ENCODE data around the gene ITGB6.
"Not testable (repeated sequence)": the region's sequence is repeated elsewhere in the genome, so short reads cannot be mapped to it uniquely, and the experiment has no call there.

The ITGB6 gene

DNA sequence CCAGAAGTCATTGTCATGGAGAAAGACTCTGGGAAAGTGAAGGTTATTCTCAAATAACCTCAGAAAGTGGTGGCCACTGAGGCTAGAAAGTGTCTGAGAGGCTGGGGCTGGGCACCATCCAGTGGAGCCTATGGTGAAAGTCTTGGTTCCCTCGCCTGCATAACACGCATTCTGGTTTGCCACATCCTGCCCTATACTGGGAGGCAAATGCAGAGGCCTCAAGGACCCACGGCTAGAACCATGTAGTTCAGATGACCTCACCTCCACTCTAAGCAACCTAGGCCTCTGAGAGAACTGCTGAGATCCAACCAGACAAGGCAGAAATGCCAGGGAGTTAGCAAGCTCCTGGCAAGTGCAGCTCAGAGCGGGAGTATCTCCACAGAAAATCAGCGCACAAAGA is 5.1 kb downstream of the ITGB6 start:
- DNase-seq (peak; percentile 70), ATAC-seq (ENCODE audit: insufficient read depth, low read depth) (peak; percentile 95)
- Histone ChIP-seq H3K27ac (ENCODE audit: low read length) (peak overlapping the region; percentile 21; the same call in 1 of the 2 replicates), H3K4me2 (ENCODE audit: insufficient read depth, low read length) (no peak overlapping the region), H3K36me3 (ENCODE audit: insufficient read depth, low read length) (no peaks in the 10 kb centered on the region), H4K20me1 (ENCODE audit: insufficient read depth, low read length) (no peaks in the 10 kb centered on the region), H3K27me3 (ENCODE audit: insufficient read depth, low read length, poor library complexity) (no peaks in the 10 kb centered on the region), H3K9me3 (ENCODE audit: insufficient read depth, low read length, severe bottlenecking) (no peaks in the 10 kb centered on the region), H3K4me3 (ENCODE audit: low read depth in 1 of 2, low read length in 2 of 2) (no peak overlapping the region), H2AFZ (ENCODE audit: low read depth, low read length) (no peak overlapping the region), H3K9ac (ENCODE audit: low read depth, low read length) (no peak overlapping the region), H3K4me1 (ENCODE audit: insufficient read depth, low read length) (peaks cover 21% of the 10 kb centered on the region), H3K79me2 (ENCODE audit: insufficient read depth, low read length) (no peaks in the 10 kb centered on the region)
- no peak for TF ChIP-seq EZH2 (IDR thresholded peaks at IDR 0.05; ENCODE audit: borderline replicate concordance, low read depth, low read length, severe bottlenecking)
- TF ChIP-seq, protein P1, sequence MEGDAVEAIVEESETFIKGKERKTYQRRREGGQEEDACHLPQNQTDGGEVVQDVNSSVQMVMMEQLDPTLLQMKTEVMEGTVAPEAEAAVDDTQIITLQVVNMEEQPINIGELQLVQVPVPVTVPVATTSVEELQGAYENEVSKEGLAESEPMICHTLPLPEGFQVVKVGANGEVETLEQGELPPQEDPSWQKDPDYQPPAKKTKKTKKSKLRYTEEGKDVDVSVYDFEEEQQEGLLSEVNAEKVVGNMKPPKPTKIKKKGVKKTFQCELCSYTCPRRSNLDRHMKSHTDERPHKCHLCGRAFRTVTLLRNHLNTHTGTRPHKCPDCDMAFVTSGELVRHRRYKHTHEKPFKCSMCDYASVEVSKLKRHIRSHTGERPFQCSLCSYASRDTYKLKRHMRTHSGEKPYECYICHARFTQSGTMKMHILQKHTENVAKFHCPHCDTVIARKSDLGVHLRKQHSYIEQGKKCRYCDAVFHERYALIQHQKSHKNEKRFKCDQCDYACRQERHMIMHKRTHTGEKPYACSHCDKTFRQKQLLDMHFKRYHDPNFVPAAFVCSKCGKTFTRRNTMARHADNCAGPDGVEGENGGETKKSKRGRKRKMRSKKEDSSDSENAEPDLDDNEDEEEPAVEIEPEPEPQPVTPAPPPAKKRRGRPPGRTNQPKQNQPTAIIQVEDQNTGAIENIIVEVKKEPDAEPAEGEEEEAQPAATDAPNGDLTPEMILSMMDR (IDR thresholded peaks at IDR 0.05; ENCODE audit: borderline replicate concordance, extremely low read depth, low read length, poor library complexity, severe bottlenecking) = no peak

DNA sequence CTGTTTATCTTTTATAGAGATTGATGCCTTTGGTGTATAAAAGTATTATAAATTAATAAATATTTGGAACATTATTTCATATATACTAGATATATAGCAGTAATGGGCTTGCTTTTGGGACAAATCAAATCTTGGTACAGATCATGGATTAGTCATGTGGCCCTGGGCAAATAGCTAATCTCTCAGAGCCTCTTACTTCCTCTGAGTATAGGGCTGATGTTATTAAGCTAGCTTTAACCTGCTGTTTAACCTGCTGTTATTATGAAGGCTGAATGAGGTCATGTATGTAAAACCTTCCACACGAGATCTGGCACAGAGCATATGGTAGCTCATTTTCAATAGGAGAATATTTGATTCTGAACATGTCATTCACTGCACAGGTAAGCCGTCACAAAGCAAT is 5.7 kb downstream of the ITGB6 start:
- TF ChIP-seq, protein P1 (IDR thresholded peaks at IDR 0.05; ENCODE audit: borderline replicate concordance, extremely low read depth, low read length, poor library complexity, severe bottlenecking) = no peak
- no peak for TF ChIP-seq EZH2 (IDR thresholded peaks at IDR 0.05; ENCODE audit: borderline replicate concordance, low read depth, low read length, severe bottlenecking)
- Histone ChIP-seq H3K27ac (ENCODE audit: low read length) (peak overlapping the region; percentile 21; the same call in 1 of the 2 replicates), H3K9me3 (ENCODE audit: insufficient read depth, low read length, severe bottlenecking) (no peaks in the 10 kb centered on the region), H3K36me3 (ENCODE audit: insufficient read depth, low read length) (no peaks in the 10 kb centered on the region), H4K20me1 (ENCODE audit: insufficient read depth, low read length) (no peaks in the 10 kb centered on the region), H3K4me3 (ENCODE audit: low read depth in 1 of 2, low read length in 2 of 2) (no peak overlapping the region), H3K4me2 (ENCODE audit: insufficient read depth, low read length) (no peak overlapping the region), H3K9ac (ENCODE audit: low read depth, low read length) (no peak overlapping the region), H3K4me1 (ENCODE audit: insufficient read depth, low read length) (peaks cover 21% of the 10 kb centered on the region), H3K79me2 (ENCODE audit: insufficient read depth, low read length) (no peaks in the 10 kb centered on the region), H3K27me3 (ENCODE audit: insufficient read depth, low read length, poor library complexity) (no peaks in the 10 kb centered on the region), H2AFZ (ENCODE audit: low read depth, low read length) (no peak overlapping the region)
- DNase-seq = no peak
- ATAC-seq (ENCODE audit: insufficient read depth, low read depth) = no peak

DNA sequence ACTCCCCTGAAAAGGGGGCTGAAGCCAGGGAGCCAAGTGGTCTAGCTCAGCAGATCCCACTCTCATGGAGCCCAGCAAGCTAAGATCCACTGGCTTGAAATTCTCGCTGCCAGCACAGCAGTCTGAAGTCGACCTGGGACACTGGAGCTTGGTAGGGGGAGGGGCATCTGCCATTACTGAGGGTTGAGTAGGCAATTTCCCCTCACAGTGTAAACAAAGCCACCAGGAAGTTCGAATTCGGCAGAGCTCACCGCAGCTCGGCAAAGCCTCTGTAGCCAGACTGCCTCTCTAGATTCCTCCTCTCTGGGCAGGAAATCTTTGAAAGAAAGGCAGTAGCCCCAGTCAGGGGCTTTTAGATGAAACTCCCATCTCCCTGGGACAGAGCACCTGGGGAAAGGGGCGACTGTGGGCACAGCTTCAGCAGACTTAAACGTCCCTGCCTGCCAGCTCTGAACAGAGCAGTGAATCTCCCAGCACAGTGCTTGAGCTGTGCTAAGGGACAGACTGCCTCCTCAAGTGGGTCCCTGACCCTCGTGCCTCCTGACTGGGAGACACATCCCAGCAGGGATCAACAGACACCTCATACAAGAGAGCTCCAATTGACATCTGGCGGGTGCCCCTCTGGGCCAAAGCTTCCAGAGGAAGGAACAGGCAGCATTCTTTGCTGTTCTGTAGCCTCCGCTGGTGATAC is 18.8 kb downstream of the ITGB6 start:
- not testable (repeated sequence) for H3K36me3 ChIP-seq (ENCODE audit: insufficient read depth, low read length); H3K9me3 ChIP-seq (ENCODE audit: insufficient read depth, low read length, severe bottlenecking); H4K20me1 ChIP-seq (ENCODE audit: insufficient read depth, low read length); H3K27me3 ChIP-seq (ENCODE audit: insufficient read depth, low read length, poor library complexity); H3K79me2 ChIP-seq (ENCODE audit: insufficient read depth, low read length)
- peak overlapping the region in 1 of 2 experiments; percentile 47; a peak in 2 of 4 replicates for H3K4me3 ChIP-seq (ENCODE audit: low read depth in 1 of 2, low read length in 2 of 2)
- peak overlapping the region; percentile 89 for H3K27ac ChIP-seq (ENCODE audit: low read length)
- H2AFZ ChIP-seq (ENCODE audit: low read depth, low read length) = peak overlapping the region; percentile 68
- peak overlapping the region; percentile 62 for H3K9ac ChIP-seq (ENCODE audit: low read depth, low read length)
- DNase-seq = peak; percentile 89
- peak; percentile 98 for ATAC-seq (ENCODE audit: insufficient read depth, low read depth)
- H3K4me2 ChIP-seq (ENCODE audit: insufficient read depth, low read length) = peak overlapping the region; percentile 61
- H3K4me1 ChIP-seq (ENCODE audit: insufficient read depth, low read length) = peaks cover 25% of the 10 kb centered on the region

DNA sequence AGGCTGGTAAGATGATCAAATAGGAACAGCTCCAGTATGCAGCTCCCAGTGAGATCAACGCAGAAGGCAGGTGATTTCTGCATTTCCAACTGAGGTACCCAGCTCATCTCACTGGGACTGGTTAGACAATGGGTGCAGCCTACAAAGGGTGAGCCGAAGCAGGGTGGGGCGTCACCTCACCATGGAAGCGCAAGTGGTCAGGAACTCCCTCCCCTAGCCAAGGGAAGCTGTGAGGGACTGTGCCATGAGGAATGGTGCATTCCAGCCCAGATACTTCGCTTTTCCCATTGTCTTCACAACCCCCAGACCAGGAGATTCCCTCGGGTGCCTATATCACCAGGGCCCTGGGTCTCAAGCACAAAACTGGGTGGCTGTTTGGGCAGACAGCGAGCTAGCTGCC is 19.4 kb downstream of the ITGB6 start:
- DNase-seq (peak; percentile 30), ATAC-seq (ENCODE audit: insufficient read depth, low read depth) (peak; percentile 20)
- not testable (repeated sequence) for H3K9me3 ChIP-seq (ENCODE audit: insufficient read depth, low read length, severe bottlenecking); H3K27me3 ChIP-seq (ENCODE audit: insufficient read depth, low read length, poor library complexity); H4K20me1 ChIP-seq (ENCODE audit: insufficient read depth, low read length); H3K79me2 ChIP-seq (ENCODE audit: insufficient read depth, low read length); H3K36me3 ChIP-seq (ENCODE audit: insufficient read depth, low read length)
- Histone ChIP-seq H3K4me1 (ENCODE audit: insufficient read depth, low read length) (peaks cover 25% of the 10 kb centered on the region), H3K4me2 (ENCODE audit: insufficient read depth, low read length) (peak overlapping the region; percentile 61), H3K9ac (ENCODE audit: low read depth, low read length) (peak overlapping the region; percentile 62), H3K27ac (ENCODE audit: low read length) (peak overlapping the region; percentile 89), H3K4me3 (ENCODE audit: low read depth in 1 of 2, low read length in 2 of 2) (peak overlapping the region in 1 of 2 experiments; percentile 47; a peak in 2 of 4 replicates), H2AFZ (ENCODE audit: low read depth, low read length) (peak overlapping the region; percentile 68)
